NCI-H82 (cell line): ENCODE results near the gene GOLGA2.

ENCODE experiments used
- DNase-seq: peaks from one replicate; lab custom pipeline; 2025; lab: John Stamatoyannopoulos, UW

Gene GOLGA2

DNA sequence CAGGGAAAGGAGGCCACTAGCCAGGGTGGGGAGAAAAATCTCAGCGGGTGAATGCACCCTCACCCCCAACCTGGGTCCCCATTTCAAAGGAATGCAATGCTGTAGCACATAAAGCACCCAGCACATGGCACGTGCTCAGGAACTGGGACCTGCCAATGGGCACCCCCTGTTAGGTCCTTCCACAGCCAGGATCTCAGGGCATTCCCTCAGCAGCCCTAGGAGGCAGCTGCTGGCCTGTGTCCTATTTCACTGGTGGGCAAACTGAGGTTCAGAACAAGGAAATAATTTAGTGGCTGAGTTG, 63.9 kb downstream of the GOLGA2 start:
- DNase-seq: no peak

DNA sequence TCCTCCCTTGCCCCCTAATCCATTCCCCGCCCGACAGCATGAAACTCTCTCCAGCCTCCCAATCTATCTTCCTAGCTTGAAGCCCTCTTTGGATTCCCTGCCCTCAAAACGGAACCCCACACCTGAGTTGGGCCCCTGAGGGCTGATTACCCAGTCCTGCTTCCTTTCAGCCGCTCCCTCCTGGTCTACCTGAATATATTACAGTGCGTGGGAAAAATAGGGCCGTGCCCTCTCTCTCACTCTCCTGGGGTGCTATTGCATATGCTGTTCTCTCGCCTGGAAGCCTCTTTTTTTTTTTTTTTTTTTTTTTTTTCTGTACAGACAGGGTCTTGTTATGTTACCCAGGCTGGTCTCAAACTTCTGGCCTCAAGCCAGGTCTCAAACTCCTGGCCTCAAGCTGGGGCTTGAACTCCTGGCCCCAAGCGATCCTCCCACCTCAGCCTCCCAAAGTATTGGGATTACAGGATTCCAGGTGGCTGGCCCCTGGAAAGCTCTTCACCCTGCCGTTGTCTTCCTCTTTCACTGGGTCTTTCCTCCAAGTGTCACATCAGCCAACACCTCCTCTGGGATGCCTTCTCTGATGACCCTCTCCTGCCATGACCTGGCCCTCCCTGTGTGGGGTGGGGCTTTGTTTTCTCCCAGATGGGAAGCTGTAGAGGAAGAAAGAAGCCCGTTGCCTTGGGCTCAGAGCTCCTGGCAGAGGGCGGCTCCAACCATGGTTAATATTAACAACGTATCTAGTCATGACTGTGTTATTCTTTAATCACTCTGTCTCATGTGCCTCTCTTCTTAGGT, 64.4 kb downstream of the GOLGA2 start:
- no peak for DNase-seq

DNA sequence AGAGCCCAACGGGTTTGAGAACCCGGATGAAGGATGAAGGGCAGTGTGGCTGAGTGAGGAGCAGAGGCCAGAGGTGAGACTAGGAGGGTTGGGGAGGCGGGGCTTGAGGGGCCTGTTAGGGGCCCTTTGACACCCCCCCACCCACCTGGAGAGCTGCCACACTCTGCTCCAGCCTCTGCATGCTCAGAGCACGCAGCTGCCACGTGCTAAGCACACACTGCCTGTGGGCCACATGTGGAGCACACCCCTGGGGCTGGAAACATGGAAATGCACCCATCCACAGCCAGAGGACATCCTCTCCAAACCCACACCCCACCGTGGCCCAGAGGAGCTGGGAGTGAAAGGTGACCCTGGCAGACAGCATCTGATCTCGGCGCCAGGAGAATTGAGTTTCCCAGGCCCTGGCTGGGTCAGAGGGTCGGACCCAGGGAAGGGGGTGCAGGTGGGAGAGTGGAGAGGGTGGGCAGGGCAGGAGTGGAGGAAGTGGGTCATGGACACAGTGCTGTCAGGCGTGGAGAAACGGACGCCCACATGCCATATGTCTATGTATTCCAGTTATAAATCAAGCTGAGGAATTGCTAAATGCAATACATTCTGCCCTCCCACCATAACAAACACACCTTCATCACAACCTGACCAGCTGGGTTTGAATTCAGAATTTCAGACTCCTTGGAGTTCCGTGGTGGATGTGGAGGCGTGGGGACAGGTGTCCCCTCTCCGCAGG, 66.7 kb downstream of the GOLGA2 start:
- DNase-seq: no peak

DNA sequence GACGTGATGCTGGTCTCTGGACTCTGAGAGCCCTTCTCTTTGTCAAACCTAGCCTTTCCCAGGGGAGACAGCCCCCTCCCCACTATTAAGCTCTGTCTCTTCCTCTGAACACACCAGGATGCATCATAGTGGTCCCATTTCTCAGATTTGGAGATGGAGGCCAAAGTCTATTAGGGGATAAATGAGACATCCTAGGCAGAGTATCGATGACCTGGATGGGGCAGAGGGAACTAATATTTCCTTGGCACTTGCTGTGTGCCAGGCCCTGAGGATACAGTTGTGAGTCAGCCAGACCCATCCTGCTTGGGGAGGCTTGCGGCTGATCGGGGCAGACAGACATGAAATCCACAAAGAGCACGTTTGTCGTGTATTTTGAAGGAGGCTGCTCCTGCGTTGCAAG, 67.4 kb downstream of the GOLGA2 start:
- DNase-seq: no peak

DNA sequence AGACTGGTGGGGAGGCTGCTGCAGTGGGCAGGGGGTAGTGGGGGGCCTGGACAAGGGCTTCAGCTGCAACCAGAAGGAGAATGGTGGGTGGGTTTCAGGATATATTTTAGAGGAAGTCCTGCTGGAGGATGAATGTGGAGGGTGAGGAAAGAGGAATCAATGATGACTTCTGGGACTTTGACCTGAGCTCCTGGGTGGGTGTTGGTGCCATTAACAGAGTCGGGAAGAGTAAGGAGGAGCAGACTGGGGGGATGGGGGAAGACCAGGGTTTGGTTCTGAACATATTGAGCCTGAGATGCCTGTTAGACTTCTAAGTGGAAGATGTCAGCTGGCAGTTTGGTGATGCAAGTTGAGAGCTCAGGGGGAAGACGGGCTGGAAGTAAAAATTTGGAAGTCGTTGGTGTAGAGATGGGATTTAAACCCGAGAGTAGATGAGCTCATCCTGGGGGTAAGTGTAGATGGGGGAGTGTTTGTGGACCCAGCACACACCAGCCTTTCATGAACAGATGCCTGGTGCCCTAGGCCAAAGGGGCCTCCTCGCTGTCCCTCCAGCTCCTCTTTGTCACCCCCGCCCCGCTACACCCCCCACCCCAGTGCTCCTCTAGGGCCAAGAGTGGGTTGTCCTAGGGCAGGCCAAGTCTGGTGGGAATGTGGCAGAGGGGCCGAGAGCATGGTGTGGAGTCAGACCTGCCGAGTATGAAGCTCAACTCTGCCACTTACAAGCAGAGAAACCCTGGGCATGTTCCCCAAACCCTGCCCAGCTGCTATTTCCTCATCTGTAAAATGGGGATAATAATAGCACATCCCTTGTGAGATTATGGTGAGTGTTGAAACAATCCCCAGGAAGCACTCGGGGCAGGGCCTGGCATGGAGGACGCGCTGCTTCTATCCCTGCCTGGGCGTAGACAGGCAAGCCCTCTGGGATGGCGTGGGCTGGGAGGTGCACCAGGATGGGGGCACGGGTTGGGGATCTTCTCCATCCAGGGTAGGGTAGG, 68.6 kb downstream of the GOLGA2 start:
- DNase-seq: no peak

DNA sequence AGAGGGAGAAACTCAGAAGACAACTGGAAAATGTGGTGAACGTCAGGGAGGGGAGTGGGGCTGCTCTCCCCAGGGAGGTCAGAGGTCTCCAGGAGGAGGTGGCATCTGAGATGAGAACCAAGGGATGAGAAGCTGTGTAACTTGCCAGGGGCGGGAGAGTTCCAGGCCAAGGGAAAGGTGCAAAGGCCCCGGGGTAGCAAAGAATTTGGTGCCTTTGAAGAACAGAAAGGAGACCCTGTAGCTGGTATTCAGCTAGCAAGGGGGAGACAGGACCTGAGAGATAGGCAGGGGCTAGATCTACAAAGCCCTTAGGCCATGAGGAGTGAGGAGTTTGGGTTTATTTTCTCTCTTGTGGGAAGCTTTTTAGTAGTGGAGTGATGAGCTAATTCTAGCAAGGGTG, 69.3 kb downstream of the GOLGA2 start:
- no peak for DNase-seq
